Jurkat, Clone E6-1 (cell line): Measurements from ENCODE around the gene TARM1.
A peak's percentile ranks its signal among the peaks of the same experiment; 100 is the strongest.
"Not testable (repeated sequence)": the region's sequence is repeated elsewhere in the genome, so short reads cannot be mapped to it uniquely, and the experiment has no call there.

ENCODE experiments used
- DNase-seq: peaks from one replicate; pipeline ENCODE4 v3.0.0-alpha.2; 2011; ENCODE audit warnings: low read depth, low spot score
- H3K4me3 ChIP-seq: 2 replicates; pipeline ENCODE4 v1.5.1; 2011; ENCODE audit warnings: mild to moderate bottlenecking, low read length, control low read depth, moderate library complexity

The TARM1 gene

GRCh38 chr19:54041969-54042606 lies 39.1 kb downstream of the TARM1 start:
- no peak overlapping the region for H3K4me3 ChIP-seq
- no peak for DNase-seq

DNA sequence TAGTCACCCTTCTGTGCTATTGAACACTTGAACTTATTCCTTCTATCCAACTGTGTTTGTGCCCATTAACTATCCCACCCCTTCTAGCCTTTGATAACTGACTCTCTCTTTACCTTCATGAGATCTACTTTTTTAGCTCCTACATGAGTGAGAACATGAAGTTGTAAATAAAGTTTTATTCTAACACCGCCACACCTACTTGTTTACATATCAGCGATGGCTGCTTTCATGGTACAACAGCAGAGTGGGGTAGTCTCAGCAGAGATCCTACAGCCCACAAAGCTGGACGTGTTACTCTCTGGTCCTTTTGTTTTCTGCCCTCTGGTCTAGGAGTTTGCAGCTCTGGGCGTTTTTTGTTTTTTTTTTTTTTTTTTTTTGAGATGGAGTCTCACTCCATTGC lies 41.2 kb downstream of the TARM1 start:
- H3K4me3 ChIP-seq: no peak overlapping the region
- no peak for DNase-seq

GRCh38 chr19:54036542-54036941 lies 44.6 kb downstream of the TARM1 start:
- DNase-seq, H3K4me3 ChIP-seq: not testable (repeated sequence)

GRCh38 chr19:54035215-54036178 lies 45.7 kb downstream of the TARM1 start:
- H3K4me3 ChIP-seq: no peak overlapping the region
- DNase-seq: no peak

GRCh38 chr19:54030895-54031586 lies 50.1 kb downstream of the TARM1 start:
- DNase-seq: no peak
- H3K4me3 ChIP-seq: no peak overlapping the region

GRCh38 chr19:54029930-54030490 lies 51.2 kb downstream of the TARM1 start:
- DNase-seq: peak; percentile 41
- H3K4me3 ChIP-seq: no peak overlapping the region

DNA sequence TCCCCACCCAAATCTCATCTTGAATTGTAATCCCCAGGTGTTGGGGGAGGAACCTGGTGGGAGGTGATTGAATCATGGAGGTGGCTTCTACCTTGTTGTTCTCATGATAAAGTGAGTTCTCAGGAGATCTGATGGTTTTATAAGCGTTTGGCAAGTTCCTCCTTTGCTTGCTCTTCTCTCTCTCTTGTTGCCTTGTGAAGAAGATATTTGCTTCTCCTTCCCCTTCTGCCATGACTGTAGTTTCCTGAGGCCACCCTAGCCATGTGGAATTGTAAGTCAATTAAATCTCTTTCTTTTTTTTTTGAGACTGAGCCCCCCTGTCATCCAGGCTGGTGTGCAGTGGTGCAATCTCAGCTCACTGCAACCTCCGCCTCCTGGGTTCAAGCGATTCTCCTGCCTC lies 51.9 kb downstream of the TARM1 start:
- DNase-seq: no peak
- no peak overlapping the region for H3K4me3 ChIP-seq

DNA sequence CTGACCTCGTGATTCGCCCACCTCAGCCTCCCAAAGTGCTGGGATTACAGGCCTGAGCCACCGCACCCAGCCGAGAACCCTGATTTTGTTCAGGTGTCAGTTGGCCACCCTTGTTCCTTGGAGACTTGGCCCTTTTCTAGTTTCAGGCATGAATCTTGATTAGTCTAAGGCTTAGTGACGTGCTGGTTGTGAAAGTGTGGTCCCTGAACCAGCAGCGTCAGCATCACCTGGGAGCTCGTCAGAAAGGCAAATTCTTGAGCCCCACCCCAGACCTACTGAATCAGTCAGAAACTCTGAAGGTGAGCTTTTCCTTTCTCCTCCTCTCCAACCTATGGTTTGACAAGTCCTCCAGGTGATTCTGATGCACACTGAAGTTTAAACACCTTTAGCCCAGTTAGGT lies 54.5 kb downstream of the TARM1 start:
- no peak for DNase-seq
- no peak overlapping the region for H3K4me3 ChIP-seq

GRCh38 chr19:54024660-54025059 lies 56.5 kb downstream of the TARM1 start:
- DNase-seq: no peak

DNA sequence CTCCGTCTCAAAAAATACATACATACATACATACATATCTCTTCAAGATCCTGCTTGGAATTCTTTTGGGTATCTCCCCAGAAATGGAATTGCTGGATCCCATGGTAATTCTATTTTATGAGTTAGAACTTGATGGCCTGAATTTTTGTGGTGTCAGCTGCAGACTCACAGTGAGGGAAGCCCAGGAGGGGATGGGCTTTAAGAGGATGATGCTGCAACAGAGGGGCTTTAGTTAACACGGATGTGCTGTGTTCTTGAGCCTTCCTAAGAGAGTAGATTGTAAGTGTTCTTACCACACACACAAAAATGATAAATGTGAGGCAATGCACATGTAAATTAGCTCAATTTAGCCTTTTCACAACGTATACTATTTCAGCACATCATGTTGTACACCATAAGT lies 58.0 kb downstream of the TARM1 start:
- no peak overlapping the region for H3K4me3 ChIP-seq
- no peak for DNase-seq

More at GRCh38 chr19:54024660-54025059, 56.5 kb downstream of the TARM1 start:
- no peak overlapping the region for H3K4me3 ChIP-seq

GRCh38 chr19:54021932-54022331 lies 59.2 kb downstream of the TARM1 start:
- DNase-seq: no peak
- H3K4me3 ChIP-seq: no peak overlapping the region

DNA sequence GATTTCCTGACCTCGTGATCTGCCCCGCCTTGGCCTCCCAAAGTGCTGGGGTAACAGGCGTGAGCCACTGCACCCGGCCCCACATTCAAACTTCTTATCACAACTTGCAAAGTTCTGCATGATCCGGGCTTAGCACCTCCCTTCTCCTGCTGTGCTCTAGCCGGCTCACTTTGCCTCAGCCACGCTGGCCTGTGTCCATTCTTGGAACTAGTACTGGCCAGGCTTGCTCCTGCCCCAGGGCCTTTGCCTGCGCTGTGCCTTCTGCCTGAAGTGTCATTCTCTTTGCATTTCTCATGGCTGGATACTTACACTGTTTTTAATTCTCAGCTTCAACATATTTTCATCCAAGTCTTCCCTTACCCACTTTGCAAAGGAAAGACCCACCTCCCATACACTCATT lies 59.8 kb downstream of the TARM1 start:
- H3K4me3 ChIP-seq: no peak overlapping the region
- DNase-seq: no peak
